NCI-H345 treated with DMSO at 0.1 percent for 48 hours (cell line): Measurements from ENCODE around the gene LRRC19.

Source experiments
- DNase-seq: peaks from one replicate; lab custom pipeline; 2025; ENCODE audit not compliant: unreplicated experiment; lab: John Stamatoyannopoulos, UW

LRRC19 gene

GRCh38 chr9:27005491-27005890 is at the start of gene LRRC19:
TSS of gene LRRC19 (minus strand) at chr9:27005672. CDS start at chr9:26999694, 5,978 bp downstream.
- no peak for DNase-seq

GRCh38 chr9:27054841-27055240 is 49.4 kb upstream of the LRRC19 start:
- no peak for DNase-seq

- no peak for DNase-seq
Measured at GRCh38 chr9:27054125-27054524, 48.7 kb upstream of the LRRC19 start.

- no peak for DNase-seq
Measured at GRCh38 chr9:27053369-27054022, 48.0 kb upstream of the LRRC19 start.

- no peak for DNase-seq
Measured at GRCh38 chr9:27047136-27047535, 41.7 kb upstream of the LRRC19 start.

- DNase-seq, result no peak
Measured at GRCh38 chr9:27043176-27043575, 37.7 kb upstream of the LRRC19 start.

GRCh38 chr9:27042476-27042875 is 37.0 kb upstream of the LRRC19 start:
- no peak for DNase-seq

- DNase-seq, result no peak
Measured at GRCh38 chr9:27041746-27042145, 36.3 kb upstream of the LRRC19 start.

GRCh38 chr9:27037499-27037898 is 32.0 kb upstream of the LRRC19 start:
- no peak for DNase-seq

- DNase-seq, result peak; percentile 35
Measured at GRCh38 chr9:27033815-27034403, 28.4 kb upstream of the LRRC19 start.

GRCh38 chr9:27029186-27029585 is 23.7 kb upstream of the LRRC19 start:
- DNase-seq, result no peak

- no peak for DNase-seq
Measured at GRCh38 chr9:27022920-27023319, 17.4 kb upstream of the LRRC19 start.

- no peak for DNase-seq
Measured at GRCh38 chr9:27019589-27019988, 14.1 kb upstream of the LRRC19 start.

- DNase-seq, result no peak
Measured at GRCh38 chr9:27003426-27004077, 1.9 kb downstream of the LRRC19 start.

GRCh38 chr9:26995810-26996209 is 9.7 kb downstream of the LRRC19 start:
- no peak for DNase-seq

- no peak for DNase-seq
Measured at GRCh38 chr9:26983340-26983739, 22.1 kb downstream of the LRRC19 start.

GRCh38 chr9:26975728-26976707 is 29.5 kb downstream of the LRRC19 start:
- DNase-seq, result no peak

- DNase-seq, result no peak
Measured at GRCh38 chr9:26974927-26975326, 30.5 kb downstream of the LRRC19 start.

GRCh38 chr9:26973989-26974388 is 31.5 kb downstream of the LRRC19 start:
- DNase-seq, result no peak

- DNase-seq, result no peak
Measured at GRCh38 chr9:26971721-26972120, 33.8 kb downstream of the LRRC19 start.

GRCh38 chr9:26956860-26957233 is 48.6 kb downstream of the LRRC19 start:
- no peak for DNase-seq
